ENCODE measurements around the gene CCNY.

- no peak for TF ChIP-seq CTCF (IDR thresholded peaks at IDR 0.05)
- TF ChIP-seq EP300 (IDR thresholded peaks at IDR 0.05): no peak
- TF ChIP-seq POLR2A (IDR thresholded peaks at IDR 0.05): no peak
Measured at GRCh38 chr10:35584946-35585345, 248.6 kb downstream of the CCNY start.

Data from suprapubic skin (tissue), 3 donors.